Stimulated activated CD4-positive, alpha-beta T cell treated with anti-CD3 and anti-CD28 coated beads, Interleukin-15, amount 100 ng/mL, for 1 hour (primary cell): ENCODE results near the gene SWAP70.
"Not testable (repeated sequence)": the region's sequence is repeated elsewhere in the genome, so short reads cannot be mapped to it uniquely, and the experiment has no call there.

ENCODE experiments used
- DNase-seq, 2 donors: peaks; one replicate each; pipeline ENCODE4 v3.0.0-alpha.2; 2020; ENCODE audit warnings: low read depth in 1 of 2, low spot score in 1 of 2

Gene SWAP70

DNA sequence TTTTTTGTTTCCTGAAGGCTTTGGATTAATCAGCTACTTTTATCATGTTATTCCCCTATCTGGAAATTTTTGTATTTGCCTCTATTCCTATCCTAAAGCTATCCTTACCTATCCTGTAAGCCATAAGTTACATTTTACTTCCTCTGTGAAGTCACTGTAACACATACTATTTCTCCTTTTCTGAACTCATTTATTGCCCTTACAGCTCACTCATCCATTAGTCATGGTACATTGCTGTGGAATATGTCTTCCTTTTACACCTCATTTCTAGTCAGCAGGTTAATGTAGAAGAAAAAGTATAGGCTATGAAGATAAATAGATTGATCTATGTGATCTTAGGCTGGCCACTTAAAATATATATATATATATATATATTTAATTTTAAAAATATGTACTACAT lies 28.0 kb downstream of the SWAP70 start:
- no peak for DNase-seq

- no peak for DNase-seq
Measured at GRCh38 chr11:9692691-9693090, 28.8 kb downstream of the SWAP70 start.

GRCh38 chr11:9693801-9694553 lies 30.1 kb downstream of the SWAP70 start:
- DNase-seq, result no peak

- not testable (repeated sequence) for DNase-seq
Measured at GRCh38 chr11:9695228-9695627, 31.4 kb downstream of the SWAP70 start.

GRCh38 chr11:9697766-9698165 lies 33.9 kb downstream of the SWAP70 start:
- no peak for DNase-seq

GRCh38 chr11:9700105-9700801 lies 36.4 kb downstream of the SWAP70 start:
- no peak for DNase-seq

DNA sequence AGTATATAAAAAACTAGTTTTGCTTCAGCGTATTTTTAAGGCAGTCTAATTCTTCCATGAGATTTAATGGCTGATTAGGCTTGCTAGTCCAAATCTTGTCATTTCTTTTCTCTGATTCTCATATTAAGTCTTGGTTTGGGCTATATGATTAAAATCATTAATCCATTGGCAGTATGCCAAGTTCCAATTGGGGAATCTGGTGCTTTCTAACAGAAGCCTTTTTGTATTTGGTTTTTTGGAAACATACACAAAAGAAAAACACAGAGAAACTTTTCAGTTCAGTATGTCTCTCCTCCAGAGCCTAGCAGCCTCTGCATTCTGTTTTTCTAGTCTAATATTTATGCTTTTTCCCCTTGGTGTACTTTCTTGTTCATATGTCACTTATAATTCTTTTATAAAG lies 37.9 kb downstream of the SWAP70 start:
- DNase-seq, result no peak

- DNase-seq, result no peak
Measured at GRCh38 chr11:9703280-9703679, 39.4 kb downstream of the SWAP70 start.

GRCh38 chr11:9704037-9704436 lies 40.2 kb downstream of the SWAP70 start:
- no peak for DNase-seq

DNA sequence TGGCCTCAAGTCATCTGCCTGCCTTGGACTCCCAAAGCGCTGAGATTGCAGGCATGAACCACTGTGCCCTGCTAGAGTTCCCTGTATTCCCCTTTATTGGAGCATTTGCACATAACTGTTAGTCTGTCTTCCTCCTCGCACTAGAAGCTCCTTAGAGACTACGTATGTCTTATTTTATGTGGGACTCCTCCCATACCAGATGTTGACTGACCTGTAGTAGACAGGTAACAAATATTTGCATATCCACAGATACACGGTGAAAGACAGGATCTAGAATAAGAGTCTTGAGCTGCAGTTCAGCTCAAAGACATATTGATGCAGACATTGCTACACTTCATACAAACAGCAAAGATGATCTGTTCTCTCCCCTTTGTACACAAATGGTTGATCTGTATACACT lies 40.7 kb downstream of the SWAP70 start:
- DNase-seq, result no peak

GRCh38 chr11:9705361-9705760 lies 41.5 kb downstream of the SWAP70 start:
- not testable (repeated sequence) for DNase-seq

DNA sequence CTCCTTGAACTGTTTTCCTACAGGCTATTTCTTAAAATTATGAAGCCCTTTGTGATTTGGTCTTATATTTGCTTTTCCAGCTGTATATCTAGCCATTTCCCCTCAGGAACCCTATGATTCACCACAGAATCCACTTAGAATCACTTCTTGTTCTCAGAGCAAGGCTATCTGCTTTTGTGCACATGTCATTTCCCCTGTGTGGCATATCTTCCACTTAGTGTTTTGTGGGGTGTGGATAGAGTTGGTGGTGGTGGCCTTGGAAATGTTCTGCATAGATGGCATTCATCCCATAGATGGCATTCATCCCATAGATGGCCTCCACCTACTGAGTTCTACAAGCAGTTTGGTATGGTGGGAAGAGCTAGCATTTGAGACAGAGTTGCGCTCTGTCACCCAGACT lies 44.7 kb downstream of the SWAP70 start:
- no peak for DNase-seq

DNA sequence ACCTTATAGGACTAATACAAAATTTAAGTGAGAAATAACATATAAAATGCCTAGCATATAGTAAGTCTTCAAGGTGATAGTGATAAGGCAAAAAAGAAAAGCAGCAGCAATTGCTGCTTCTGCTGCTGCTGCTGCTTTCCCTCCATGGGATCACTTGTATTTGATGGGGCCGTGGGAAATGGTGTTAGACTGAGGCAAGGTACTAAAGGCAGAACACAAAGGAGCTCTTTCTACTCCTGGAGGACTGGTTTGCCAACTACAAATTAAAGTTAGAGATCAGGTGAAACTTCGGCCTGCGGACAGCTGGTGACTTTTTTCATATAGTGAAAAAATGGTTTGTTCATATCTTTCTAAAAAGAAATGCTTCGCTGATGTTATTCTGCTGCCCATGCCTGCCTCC lies 46.3 kb downstream of the SWAP70 start:
- DNase-seq, result no peak

- DNase-seq, result no peak
Measured at GRCh38 chr11:9710852-9711251, 47.0 kb downstream of the SWAP70 start.

DNA sequence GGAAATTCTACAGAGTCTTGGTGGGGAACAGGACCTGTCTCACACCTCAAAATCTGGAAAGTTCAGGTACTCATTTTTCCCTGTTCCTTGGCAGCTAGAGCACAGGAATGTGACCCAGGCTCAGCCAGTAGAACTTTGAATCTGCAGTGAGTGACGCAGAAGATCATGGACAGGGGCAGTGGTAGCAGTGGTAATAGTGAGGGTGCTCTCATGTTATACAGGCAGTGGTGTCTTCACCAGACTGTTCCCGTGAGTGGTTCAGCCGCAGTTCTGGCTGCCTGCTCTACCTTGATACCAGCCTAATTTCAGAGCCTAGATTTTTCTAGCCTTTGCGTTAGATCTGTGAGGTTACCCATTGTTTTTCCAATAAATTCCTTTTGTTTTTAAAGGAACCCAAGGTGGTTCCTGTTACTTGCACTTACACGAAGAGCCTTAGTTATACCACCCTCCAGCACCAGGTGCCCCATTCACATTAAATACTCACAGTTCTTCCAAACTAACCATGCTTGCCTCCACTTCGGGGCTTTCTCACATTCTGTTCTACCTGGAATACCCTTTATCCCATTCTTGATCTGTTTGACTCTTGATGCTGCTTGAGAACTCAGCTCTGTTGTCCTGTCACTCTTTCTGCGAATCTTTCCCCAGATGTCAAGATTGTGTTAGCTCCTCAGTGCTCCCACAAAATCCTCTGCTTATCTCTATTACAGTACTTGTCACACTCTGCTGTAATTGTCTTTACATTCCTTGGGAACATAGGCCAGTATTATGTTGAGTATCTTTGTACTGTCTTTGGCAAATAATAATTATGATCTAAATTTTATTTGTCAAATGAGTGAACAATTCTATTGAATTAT lies 47.8 kb downstream of the SWAP70 start:
- DNase-seq, result no peak

DNA sequence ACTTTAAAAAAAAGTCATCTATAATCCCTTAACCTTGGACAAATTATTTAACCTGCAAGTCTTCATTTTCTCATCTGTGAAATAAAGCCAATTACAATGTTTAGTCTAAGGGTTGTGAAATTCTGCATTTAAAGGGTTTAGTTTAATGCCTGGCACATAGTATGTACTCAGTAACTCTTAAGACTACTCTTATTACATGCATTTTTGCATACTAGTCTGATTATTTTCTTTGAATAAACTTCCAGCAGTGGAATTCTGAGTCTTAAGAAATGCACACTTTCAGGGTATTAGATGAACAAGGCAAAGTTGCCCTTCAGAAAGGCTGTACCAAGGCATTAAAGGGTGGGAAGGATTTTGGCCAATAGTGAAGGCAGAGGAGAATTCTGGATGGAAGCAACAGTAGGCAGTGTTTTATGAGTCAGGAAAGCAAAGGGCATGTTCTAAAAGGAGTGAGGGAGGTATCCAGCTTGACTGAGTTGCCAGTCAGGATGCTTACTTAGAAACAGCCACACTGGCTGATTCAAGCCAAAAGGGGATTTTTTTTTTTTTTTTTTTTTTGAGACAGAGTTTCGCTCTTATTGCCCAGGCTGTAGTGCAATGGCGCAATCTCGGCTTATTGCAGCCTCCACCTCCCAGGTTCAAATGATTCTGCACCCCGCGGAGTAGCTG lies 50.5 kb downstream of the SWAP70 start:
- DNase-seq, result no peak

- DNase-seq, result no peak
Measured at GRCh38 chr11:9716275-9717039, 52.6 kb downstream of the SWAP70 start.

GRCh38 chr11:9717040-9717357 lies 53.1 kb downstream of the SWAP70 start:
- no peak for DNase-seq

DNA sequence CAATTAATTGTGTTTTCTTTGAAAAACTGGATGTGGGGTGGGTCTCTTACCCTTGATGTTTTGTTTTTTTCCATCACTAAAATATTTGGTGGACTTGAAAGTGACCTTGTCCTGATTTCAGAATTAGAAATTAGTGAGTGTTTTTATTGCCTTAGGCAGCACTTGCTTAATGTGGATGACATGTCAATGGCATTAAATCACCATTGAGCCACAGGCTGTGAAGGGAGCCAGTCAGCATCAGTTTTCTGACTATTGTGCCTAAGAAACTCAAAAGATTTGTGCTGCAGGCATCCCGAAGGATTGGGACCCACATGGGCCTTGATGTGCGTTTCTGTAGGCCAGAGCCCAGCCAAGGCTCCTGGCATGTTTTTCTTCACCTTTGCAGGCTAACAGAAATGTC lies 53.8 kb downstream of the SWAP70 start:
- no peak for DNase-seq

GRCh38 chr11:9718147-9718546 lies 54.3 kb downstream of the SWAP70 start:
- DNase-seq, result no peak
